Measurements from ENCODE around the gene BRD8.

GRCh38 chr5:138182808-138183207 is 4.4 kb upstream of the BRD8 start:
- TF ChIP-seq GATA3 (IDR thresholded peaks at IDR 0.05; ENCODE audit: low read depth, low read length) (no peak), GATA2 (IDR thresholded peaks at IDR 0.05; ENCODE audit: low read depth, low read length) (no peak)

Data from SH-SY5Y (cell line).